Stimulated activated CD8-positive, alpha-beta memory T cell treated with anti-CD3 and anti-CD28 coated beads, Interleukin-15, amount 100 ng/mL, for 48 hours (primary cell): Measurements from ENCODE around the gene SLIT3.

Experiments
- DNase-seq, 2 donors: peaks; one replicate each; pipeline ENCODE4 v3.0.0-alpha.2; 2020; ENCODE audit warnings: low read depth in 2 of 2

Gene SLIT3

DNA sequence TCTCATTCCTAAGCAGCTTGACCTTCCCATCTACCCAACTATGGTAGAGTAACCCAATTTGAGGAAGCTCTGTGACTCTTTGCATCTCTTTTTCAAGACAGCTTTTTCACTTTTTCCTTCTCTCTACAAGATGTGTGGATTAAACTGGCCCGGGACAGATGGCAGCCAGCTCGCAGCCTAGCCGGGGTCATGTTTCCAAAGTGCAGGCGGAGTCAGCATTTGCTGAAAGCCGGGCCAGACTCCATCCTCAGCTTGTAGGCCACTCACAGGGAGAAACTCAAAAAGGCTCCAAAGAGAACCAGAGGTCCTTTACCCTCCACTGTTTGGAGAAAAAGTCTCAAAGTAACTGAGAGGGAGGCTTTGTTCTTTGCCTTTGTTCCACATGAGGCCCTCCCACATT lies 435.0 kb downstream of the SLIT3 start:
- DNase-seq: no peak

- DNase-seq: no peak
Observed at GRCh38 chr5:168863021-168863420, 437.9 kb downstream of the SLIT3 start.

GRCh38 chr5:168860503-168860902 lies 440.4 kb downstream of the SLIT3 start:
- DNase-seq: no peak

GRCh38 chr5:168860081-168860480 lies 440.9 kb downstream of the SLIT3 start:
- DNase-seq: no peak

GRCh38 chr5:168859471-168859870 lies 441.5 kb downstream of the SLIT3 start:
- no peak for DNase-seq

DNA sequence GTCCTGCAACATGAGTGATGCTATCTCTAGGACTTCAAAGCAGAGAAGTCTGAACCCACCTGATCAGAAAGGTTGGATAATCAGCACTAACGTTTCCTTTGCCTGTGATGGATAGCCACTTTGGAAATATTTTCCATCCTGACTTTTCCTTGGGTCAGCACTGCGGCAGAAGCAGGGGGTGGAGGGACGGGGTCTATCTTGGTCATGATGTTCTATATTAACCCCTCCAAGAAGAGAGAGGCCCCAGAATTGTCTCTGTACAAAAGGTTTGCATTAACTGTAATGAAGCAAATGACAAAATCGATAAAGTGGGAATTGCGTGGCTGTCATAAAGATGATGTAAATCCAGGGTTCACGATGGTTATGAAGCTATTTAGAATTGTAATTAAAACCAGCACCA lies 441.9 kb downstream of the SLIT3 start:
- DNase-seq: no peak

GRCh38 chr5:168858371-168858770 lies 442.6 kb downstream of the SLIT3 start:
- no peak for DNase-seq

- DNase-seq: no peak
Observed at GRCh38 chr5:168853972-168854371, 447.0 kb downstream of the SLIT3 start.

- no peak for DNase-seq
Observed at GRCh38 chr5:168852329-168852728, 448.6 kb downstream of the SLIT3 start.

- DNase-seq: peak in 1 of 2 donors; percentile 32
Observed at GRCh38 chr5:168851902-168852321, 449.0 kb downstream of the SLIT3 start.

DNA sequence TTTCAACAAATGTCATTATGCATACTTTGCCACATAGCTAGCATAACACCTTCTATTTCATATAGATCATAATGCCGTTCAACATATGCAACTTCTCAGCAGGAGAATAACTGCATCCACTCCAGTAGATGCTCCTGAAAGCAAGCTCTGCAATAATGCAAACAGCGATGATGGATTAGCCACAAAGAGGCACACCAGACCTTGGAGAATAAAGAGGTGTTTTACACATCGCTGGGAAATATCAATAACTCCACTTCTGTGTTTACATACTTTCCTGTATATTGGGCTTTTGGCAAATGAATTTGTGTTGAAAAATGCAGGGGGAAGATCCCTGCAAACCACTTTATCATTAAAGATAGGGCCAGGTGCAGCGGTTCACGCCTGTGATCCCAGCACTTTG lies 450.3 kb downstream of the SLIT3 start:
- no peak for DNase-seq

DNA sequence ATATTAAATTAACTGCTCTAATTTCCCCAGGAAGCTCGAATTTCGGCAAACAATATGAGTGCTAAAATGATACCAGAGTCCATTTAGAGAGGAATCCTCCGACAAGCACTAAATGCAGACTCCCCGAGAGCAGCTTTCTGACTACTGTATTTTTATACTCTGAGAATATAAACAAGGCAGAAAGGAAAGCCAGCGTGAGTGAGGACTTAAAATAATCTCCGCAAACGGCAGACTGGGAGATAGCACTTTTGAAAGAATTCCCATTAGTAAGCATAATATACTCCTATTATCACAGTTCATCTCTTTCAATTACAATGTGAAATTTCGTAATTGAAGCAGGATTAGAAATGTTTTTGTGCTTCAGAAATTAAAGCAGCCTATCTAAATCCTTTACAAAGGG lies 452.4 kb downstream of the SLIT3 start:
- no peak for DNase-seq

GRCh38 chr5:168847511-168848073 lies 453.3 kb downstream of the SLIT3 start:
- DNase-seq: no peak

DNA sequence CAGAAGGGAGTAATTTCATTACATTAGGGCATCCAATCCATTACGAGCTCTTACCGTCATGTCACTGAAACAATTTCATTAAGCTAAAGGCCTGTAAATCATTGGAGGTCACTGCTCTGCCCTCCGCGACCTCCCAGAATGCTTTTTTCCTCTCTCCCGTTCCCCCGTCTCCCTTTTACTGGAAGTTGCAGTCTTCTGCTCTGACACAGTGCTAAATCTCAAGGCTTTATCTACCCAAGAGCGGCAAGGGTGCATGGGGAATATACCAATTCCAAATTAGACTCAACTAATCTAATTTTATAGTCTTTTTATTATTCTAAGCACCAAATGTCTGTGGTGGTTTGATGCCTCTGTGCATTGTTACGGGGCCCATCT lies 456.0 kb downstream of the SLIT3 start:
- no peak for DNase-seq

DNA sequence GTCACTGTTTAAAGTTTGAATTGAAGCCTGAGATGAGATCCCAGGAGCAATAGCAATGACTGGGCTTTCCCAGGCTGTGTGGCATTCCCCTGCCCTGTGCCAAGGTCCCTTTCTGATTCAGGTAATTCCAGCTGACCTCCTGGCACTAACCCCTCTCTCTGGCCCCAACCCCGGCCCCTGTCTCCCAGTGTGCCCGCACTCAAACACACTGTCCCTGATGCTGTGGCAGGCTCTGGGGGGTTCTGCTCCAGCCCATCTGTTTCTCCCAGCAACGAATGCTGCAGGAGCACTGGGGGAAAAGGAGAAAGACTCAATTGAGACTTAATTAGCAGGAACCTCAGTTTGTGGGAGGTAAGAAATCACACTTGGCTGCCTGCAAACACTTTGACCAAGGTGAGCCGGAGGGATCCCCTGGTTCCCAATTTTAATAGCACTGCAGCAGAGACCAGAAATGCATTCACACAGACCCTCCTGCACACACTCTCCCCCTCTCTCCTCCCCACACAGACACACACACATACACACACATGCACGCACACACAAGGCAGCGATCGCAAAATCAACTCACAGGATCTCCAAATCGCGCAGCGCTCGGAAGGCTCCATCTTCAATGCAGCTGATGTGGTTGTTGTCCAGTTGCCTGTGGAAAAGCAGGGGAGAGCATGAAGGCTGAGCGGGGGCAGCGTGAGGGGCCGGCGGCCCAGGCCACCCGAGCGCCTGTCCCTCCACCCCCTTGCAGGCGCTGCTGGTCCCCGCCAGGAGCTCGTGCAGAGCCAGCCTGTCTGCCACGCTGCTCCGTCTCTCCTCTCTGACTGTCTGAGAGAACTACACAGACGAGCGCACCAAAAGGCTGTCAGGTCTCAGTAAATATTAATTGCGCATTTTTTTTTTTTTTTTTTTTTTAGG lies 456.7 kb downstream of the SLIT3 start:
- DNase-seq: no peak

GRCh38 chr5:168843277-168844015 lies 457.5 kb downstream of the SLIT3 start:
- DNase-seq: no peak

DNA sequence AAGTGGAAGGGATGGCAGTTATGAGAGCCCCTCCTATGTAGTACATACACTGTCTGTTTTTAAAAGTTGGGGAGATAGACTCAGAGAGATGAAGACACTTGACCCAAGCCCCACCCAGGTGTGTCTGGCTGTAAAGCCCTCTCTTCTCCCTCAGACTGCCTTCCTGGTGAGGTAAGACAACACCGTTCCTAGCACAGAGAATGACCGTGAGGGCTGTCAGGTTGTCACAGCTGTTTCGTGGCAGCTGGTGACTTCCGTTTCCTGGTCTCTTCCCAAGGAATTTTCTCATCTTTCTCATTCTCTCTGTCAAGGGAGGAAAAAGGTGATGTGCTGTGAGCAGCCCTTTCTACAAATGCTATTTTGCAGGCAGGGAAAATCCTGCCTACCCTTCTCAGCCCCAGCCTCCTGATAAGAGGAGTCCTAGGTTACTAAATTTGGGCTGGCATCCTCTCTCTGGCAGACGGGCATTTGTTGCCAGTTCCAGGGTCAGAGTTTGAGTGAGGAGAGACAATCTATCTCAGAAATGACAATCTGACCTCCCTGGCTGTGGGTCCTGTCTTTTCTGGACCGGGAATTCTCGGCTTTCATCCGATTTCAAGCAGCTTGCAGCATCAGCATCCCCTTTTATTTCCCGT lies 458.3 kb downstream of the SLIT3 start:
- DNase-seq: no peak

DNA sequence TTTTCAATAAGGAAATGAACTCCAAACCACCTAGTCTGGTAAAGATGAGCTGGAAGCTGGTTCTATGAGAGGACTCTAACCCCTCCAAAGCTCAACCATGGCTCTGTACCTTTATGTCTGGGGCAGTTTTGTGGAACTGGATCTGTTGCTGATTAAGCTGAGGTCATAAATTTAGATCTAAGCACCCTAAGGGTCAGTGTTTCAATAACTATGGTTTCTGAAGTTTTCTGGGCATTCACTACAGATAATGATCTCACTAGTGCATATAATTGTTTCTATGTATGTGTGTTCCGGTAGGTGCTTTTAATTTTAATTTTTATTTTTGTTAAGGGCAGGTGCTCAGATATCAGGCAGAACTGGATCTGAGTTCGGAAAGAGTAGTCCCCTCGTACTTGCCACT lies 463.1 kb downstream of the SLIT3 start:
- DNase-seq: no peak

DNA sequence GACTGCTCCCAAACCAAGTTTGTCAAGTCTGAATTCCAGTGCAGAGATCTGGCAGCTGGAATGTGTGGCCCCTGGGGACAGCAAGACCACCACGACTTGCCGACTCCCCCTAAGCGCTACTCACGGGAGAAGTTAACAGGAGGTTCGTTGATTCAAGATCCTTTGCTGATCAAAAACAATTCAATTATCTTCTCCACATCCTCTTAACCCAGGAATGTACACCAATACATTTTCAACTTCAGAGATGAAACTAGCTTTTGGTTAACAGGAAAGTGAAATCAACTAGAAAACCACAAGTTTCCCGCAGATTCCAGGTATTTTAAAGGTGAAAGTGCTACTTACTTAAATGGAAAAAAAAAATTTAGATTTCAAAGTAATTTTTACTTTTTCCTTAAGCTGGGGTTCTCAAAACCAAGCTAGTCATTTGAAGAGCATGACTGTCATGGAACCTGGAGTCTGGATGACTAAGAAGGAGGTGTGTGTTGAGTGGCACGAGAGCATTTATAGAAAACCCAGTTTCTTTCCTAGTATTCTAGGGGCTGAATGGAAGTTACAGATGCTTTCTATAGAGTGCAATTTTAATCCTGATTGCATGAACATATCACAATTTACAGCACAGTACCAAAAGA lies 464.2 kb downstream of the SLIT3 start:
- DNase-seq: peak in 1 of 2 donors; percentile 18

- no peak for DNase-seq
Observed at GRCh38 chr5:168833936-168834335, 467.0 kb downstream of the SLIT3 start.

DNA sequence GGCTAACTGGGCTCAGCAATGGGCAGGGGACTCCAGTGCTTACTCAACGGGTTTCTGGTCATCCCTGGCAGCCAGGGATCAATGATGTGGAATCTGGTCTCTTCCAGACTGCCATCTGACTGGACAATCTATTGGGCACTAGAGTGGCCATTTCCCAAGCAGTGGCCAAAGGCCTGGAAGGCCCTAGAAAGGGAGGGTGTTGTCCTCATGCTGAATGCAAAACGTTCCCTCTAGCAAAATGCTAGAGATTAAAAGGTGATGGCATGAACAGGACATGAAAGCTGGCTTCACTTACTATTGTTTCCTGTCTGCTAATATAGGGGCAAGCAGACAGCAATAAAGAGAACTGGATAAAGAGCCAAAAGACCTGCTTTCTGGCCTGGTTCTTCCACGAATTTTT lies 467.6 kb downstream of the SLIT3 start:
- DNase-seq: no peak

- no peak for DNase-seq
Observed at GRCh38 chr5:168832308-168832707, 468.6 kb downstream of the SLIT3 start.
